GM12891 (cell line): Measurements from ENCODE around the gene SH3GLB2.
A peak's percentile ranks its signal among the peaks of the same experiment; 100 is the strongest.
"Not testable (repeated sequence)": the region's sequence is repeated elsewhere in the genome, so short reads cannot be mapped to it uniquely, and the experiment has no call there.

Experiments
- DNase-seq: peaks from one replicate; pipeline ENCODE4 v3.0.0; 2011; ENCODE audit warnings: low spot score; ENCODE audit not compliant: insufficient read length
- FAIRE-seq: peaks from 2 replicates; lab custom pipeline; 2011; peaks lifted over from hg19 to GRCh38; lab: Jason Lieb, UNC
- PAX5 ChIP-seq: IDR thresholded peaks from 2 replicates; pipeline ENCODE4 v1.6.1; 2011; ENCODE audit warnings: low read length, moderate library complexity, mild to moderate bottlenecking; ENCODE audit not compliant: insufficient read depth, severe bottlenecking
- POLR2A ChIP-seq: IDR thresholded peaks from 2 replicates; pipeline ENCODE4 v1.6.1; 2011; ENCODE audit warnings: low read depth, low read length, control low read depth
- POLR2AphosphoS5 ChIP-seq: IDR thresholded peaks from 2 replicates; pipeline ENCODE4 v1.6.1; 2011; ENCODE audit warnings: low read depth, low read length, control low read depth
- POU2F2 ChIP-seq: IDR thresholded peaks from 2 replicates; pipeline ENCODE4 v1.6.1; 2011; ENCODE audit warnings: low read depth, mild to moderate bottlenecking, control low read depth, low read length, moderate library complexity
- SPI1 ChIP-seq: IDR thresholded peaks from 2 replicates; pipeline ENCODE4 v1.6.1; 2011; ENCODE audit warnings: low read depth, low read length, control low read depth
- TAF1 ChIP-seq: IDR thresholded peaks from 2 replicates; pipeline ENCODE4 v1.6.1; 2011; ENCODE audit warnings: low read depth, low read length, control low read depth

SH3GLB2 gene

GRCh38 chr9:129053020-129053419 lies 24.9 kb upstream of the SH3GLB2 start:
- no peak for FAIRE-seq
- DNase-seq = no peak

GRCh38 chr9:129052592-129052991 lies 24.5 kb upstream of the SH3GLB2 start:
- no peak for FAIRE-seq
- TF ChIP-seq TAF1 = no peak
- no peak for TF ChIP-seq PAX5
- no peak for TF ChIP-seq SPI1
- TF ChIP-seq POLR2A = no peak
- TF ChIP-seq POU2F2 = no peak
- no peak for TF ChIP-seq POLR2AphosphoS5
- DNase-seq = no peak

More at GRCh38 chr9:129053020-129053419, 24.9 kb upstream of the SH3GLB2 start:
- no peak for TF ChIP-seq PAX5
- TF ChIP-seq POLR2A = no peak
- TF ChIP-seq TAF1 = no peak
- TF ChIP-seq SPI1 = no peak
- no peak for TF ChIP-seq POLR2AphosphoS5
- no peak for TF ChIP-seq POU2F2

GRCh38 chr9:129042016-129042415 lies 13.9 kb upstream of the SH3GLB2 start:
- DNase-seq (no peak), FAIRE-seq (no peak)
- no peak for TF ChIP-seq TAF1
- TF ChIP-seq POU2F2 = no peak
- TF ChIP-seq POLR2A = no peak
- TF ChIP-seq POLR2AphosphoS5 = no peak
- no peak for TF ChIP-seq SPI1
- no peak for TF ChIP-seq PAX5

GRCh38 chr9:129040113-129040643 lies 12.0 kb upstream of the SH3GLB2 start:
- FAIRE-seq = no peak
- DNase-seq = no peak

GRCh38 chr9:129038109-129038852 lies 10.2 kb upstream of the SH3GLB2 start:
- DNase-seq (no peak), FAIRE-seq (no peak)
- TF ChIP-seq POLR2AphosphoS5 (no peak), POU2F2 (no peak), PAX5 (no peak), TAF1 (no peak), SPI1 (no peak), POLR2A (no peak)

More at GRCh38 chr9:129040113-129040643, 12.0 kb upstream of the SH3GLB2 start:
- TF ChIP-seq SPI1 = no peak
- TF ChIP-seq POLR2A = no peak
- TF ChIP-seq PAX5 = no peak
- no peak for TF ChIP-seq TAF1
- no peak for TF ChIP-seq POU2F2
- no peak for TF ChIP-seq POLR2AphosphoS5

GRCh38 chr9:129037767-129038098 lies 9.6 kb upstream of the SH3GLB2 start:
- no peak for TF ChIP-seq POU2F2
- TF ChIP-seq SPI1 = no peak
- no peak for TF ChIP-seq POLR2A
- TF ChIP-seq PAX5 = no peak
- no peak for TF ChIP-seq POLR2AphosphoS5
- FAIRE-seq (no peak), DNase-seq (no peak)

- FAIRE-seq (no peak), DNase-seq (no peak)
- TF ChIP-seq TAF1 = no peak
- no peak for TF ChIP-seq PAX5
- TF ChIP-seq SPI1 = no peak
- no peak for TF ChIP-seq POLR2A
- TF ChIP-seq POU2F2 = no peak
These were observed 9.0 kb upstream of the SH3GLB2 start for GRCh38 chr9:129036923-129037766.

GRCh38 chr9:129036241-129036922 lies 8.3 kb upstream of the SH3GLB2 start, which contains the start of gene MIGA2:
MIGA2 (plus strand) TSS chr9:129036626; CDS start chr9:129040595, 3,969 bp downstream.
- TF ChIP-seq PAX5 (no peak), POLR2AphosphoS5 (peak; percentile 44; the same call in 1 of the 2 replicates), POU2F2 (no peak; the same call in 1 of the 2 replicates), POLR2A (peak; percentile 74), TAF1 (peak; percentile 52; the same call in 1 of the 2 replicates)
- FAIRE-seq (peak; percentile 97), DNase-seq (peak; percentile 98)

GRCh38 chr9:129035838-129036237 lies 7.7 kb upstream of the SH3GLB2 start:
- not testable (repeated sequence) for FAIRE-seq

More at GRCh38 chr9:129035838-129036237, 7.7 kb upstream of the SH3GLB2 start:
- not testable (repeated sequence) for DNase-seq
